Suppressor macrophage (primary cell): ENCODE data around the gene DOK3.
"Not testable (repeated sequence)": the region's sequence is repeated elsewhere in the genome, so short reads cannot be mapped to it uniquely, and the experiment has no call there.

ENCODE experiments used
- DNase-seq, 4 experiments: peaks; one replicate each; pipeline ENCODE4 v3.0.0-alpha.2; 2020 to 2022

Gene DOK3

DNA sequence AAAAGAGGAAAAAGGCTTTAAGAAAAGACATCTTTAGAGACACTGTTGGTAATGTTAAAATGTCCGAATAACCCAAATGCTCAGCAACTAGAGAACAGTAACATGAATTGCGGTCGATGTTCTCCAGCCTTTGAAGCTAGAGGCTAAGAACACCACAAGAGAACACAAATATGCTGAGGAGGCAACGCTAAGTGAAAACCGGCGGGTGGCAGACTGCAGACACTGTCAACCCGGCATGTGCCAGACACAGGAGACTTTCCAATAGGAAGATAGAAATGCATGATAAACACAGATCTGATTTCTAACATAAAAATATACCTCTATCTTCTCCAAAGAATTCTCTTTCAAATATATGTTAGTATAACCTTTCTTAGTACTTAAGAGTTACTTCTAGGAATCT is 25.5 kb upstream of the DOK3 start:
- no peak for DNase-seq

DNA sequence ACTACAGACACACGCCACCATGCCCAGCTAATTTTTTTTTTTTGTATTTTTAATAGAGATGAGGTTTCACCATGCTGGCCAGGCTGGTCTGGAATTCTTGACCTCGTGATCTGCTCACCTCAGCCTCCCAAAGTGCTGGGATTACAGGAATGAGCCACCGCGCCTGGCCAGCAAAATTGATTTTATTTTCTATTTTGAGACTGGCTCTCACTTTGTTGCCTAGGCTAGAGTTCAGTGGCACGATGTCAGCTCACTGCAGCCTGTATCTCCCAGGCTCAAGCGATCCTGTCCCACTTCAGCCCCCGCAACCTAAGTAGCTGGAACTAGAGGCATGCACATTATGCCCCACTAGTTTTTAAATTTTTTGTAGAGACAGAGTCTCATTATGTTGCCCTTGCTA is 24.8 kb upstream of the DOK3 start:
- not testable (repeated sequence) for DNase-seq

DNA sequence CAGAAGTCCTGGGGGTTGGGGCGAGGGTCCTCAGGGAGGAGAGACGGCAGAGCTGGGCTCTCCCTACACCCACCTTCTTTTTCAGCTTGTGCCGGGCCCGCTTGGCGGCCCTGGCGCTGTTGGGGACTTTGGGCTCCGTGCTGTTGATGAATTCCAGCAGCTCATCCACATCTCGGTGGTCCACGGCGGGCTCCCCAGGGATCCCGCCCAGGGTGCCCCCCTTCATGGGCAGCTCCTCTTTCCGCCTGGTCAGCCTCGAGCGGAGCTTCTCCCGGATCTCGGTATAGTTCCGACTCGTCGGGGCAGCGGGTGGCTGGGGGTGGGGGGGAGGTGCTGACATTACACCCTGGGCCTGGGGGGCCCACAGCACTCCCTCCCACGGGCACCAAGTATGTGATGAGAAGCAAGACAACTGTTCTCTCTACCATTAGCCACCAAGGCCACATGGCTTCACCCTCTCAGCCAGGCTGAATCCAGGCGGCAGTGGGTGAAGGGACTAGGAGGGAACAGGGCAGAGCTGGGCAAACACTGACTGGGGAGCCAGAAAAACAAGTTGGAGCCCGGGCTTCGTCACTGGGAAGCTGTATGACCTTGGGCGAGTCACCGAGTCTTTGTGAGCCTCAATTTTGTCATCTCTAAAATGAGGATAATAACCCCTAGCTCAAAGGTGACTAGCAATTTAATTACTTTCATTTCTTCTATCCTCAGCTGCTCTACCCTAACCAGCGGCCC is 21.7 kb upstream of the DOK3 start:
- no peak for DNase-seq

DNA sequence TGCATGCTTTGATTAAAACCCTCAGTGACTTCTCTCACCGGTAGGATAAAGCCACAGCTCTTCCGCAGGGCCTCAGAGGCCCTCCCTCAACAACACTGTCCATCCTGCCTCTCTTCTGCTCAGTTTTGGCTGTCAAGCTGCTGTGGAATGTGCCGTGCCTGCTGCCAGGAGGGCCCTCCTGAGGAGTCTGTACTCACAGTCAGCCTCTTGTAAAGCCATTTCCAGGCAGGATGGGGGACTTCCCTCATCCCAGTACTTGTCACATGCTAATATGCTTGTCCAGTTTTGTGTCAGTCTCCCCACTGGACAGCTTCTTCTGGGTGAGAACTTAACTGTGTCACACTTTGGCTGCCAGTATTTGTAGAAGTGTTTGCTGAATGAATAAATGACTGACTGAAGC is 21.0 kb upstream of the DOK3 start:
- DNase-seq, result no peak

DNA sequence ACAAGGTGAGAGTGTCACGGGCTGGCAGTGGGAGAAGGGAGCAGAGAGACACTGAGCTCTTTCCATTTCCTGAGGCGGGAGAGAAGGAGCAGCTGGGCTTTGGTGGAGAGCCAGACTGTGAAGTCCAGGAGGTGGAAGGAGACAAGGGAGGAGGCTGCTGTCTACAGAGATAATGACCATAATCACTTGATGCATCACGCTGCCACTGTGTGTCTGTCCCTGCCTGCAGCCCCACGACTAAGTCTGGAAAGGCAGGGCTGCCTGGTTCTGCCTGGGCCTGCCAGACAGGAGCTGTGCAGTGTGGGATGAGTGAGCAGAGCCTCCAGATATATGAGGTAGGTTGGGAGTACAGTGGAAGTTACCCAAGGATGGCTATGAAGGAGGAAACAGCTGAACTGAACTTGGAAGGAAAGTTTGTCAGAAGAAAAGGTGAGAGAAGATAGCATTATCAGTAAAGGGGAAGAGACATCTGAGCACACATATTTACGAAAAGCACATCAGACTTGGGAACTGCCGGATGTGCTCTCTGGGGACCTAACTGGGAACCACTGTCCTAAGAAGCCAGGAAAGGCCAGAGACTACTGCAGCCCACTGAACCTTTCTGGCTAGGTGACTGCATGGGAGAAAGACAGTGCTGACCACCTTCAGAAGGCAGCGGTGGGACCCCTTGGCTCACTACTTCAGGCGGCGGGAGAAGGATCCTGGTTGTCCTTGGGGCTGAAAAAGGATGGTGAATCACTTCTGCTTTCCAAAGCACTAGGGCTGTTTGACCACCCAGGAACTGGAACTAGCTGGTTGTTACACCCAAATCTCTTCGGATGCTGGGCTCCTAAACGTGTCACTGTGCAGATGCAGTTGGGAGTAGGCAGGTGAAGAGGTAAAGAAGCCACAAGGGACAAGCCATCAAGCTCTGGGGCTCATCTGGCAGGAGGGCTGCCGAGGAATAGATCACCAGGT is 19.9 kb upstream of the DOK3 start:
- no peak for DNase-seq

DNA sequence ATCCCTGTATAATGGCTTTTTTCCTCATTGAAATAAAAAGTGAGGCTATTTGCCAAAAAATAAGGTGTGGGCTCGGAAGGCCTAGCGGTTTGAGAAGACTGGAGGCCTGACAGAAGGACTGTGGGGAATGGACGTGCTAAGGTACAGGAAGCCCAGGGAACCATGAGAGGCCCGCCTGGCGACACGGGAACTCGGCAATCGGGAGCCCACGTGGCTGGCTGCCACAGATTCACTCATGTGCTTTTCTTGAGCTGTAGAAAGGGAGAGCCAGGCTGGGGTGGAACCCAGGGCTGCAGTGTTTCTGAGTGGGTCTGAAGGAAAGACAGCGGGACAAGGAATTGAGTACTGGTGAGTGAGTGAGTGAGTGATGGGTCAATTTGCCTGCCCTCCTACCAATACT is 19.0 kb upstream of the DOK3 start:
- DNase-seq, result no peak

DNA sequence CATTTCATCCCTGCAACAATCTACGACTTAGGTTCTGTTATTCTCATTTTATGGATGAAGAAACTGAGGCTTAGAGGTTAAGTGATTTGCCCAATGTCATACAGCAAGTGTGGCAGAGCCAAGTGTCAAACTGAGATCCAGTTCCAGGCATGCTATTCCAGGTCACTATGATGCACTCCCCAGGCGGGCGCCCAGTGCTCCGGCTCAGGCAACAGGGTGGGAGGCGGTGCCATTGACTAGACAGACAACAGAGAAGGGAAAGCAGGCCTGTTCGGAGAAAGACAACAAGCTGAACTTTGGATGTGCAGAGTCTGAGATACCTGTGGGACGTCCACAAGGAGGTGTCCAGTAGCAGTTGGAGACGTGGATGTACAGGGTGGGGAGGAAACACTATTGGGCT is 18.0 kb upstream of the DOK3 start:
- DNase-seq, result no peak

DNA sequence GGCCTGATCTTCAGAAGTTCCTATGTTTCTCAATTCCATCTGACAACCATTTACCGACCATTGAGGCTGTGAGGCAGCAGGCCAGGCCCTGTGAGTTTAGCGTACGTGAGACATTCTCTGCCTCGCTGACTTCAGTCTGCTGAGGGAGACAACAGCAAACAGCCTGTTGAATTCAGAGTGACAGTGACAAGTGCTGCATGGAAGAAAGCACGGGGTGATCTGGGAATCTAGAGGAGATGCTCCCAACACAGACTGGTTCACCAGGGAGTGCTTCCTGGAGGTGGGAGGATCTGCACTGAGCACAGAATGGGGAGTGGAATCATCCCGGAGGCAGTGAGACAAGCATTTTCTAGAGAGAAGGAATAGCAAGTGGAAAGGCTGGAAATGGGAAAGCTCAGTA is 17.2 kb upstream of the DOK3 start:
- DNase-seq, result no peak

- no peak for DNase-seq
Measured at GRCh38 chr5:177526191-177526590, 16.6 kb upstream of the DOK3 start.

DNA sequence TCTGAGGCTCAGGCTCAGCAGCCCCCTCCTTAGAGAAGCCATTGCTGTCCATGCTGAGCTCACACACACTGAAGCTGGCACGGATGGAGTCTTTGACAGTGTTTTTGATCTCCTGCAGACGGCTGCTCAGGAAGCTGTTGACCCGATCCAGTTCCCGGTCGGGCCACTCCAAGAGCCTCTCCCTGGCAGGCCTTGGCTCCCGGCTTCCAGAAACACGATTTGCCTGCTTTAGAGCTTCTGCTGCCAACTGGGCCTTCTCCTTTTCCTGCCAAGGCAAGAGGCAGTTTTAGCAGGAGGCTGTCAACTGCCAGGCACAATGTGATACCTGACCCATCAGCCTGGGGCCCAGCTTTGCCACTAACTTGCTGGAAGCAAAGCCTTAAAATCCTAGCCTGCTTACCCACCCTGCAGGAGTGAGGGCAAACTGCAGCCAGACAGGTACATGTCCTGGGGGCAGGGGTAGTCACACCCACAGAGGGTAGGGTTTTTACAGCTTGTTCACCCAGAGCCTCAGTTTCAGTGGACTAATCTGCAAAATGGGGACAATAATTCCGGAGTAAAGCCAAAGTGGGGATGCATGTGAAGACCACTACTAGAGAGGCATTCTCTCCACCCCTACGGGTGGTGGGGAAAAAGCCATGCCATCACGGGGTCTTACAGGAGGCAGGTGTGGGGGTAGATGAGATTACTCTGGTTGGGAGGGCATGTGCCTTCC is 15.5 kb upstream of the DOK3 start:
- no peak for DNase-seq

DNA sequence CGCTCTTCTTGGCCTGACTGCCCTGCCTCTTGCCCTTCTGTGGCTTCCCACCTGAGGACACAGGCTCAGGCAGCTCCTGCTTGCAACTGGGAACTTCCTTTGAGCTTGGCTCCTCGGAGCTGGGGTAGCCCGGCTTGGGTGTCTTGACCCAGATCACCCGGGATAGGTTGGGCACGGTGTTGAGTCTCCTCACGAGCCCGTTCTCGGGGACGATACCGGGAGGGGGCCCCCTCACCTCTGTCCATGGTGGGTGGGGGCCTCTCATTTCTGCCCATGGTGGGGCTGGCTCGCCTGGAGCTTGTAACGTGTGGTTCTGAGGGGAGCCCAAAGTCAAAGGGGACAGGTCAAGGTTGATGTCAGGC is 14.9 kb upstream of the DOK3 start:
- DNase-seq, result no peak

GRCh38 chr5:177523711-177524538 is 14.3 kb upstream of the DOK3 start:
- no peak for DNase-seq

GRCh38 chr5:177520916-177521513 is 11.4 kb upstream of the DOK3 start:
- no peak for DNase-seq

DNA sequence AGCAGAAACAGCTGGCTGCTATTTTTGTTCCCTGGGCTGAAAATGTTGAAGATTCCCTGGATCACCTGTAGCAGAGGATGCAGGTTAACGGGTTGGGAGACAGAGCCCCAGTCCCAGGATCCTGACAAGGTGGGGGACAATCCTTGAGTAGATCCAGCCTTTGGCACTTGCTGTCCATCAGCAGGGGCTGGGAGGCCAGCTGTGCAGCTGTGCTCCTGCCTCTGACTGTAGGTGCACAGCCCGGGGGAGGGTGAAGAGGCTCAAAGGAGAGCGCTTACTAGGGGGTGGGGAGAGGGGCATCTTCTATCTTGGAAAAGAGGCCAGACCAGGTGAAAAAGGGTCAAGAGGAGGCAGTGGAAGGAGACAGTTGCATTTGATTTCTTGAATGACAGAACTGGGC is 10.6 kb upstream of the DOK3 start:
- DNase-seq, result no peak

GRCh38 chr5:177519463-177520235 is 10.0 kb upstream of the DOK3 start:
- no peak for DNase-seq

DNA sequence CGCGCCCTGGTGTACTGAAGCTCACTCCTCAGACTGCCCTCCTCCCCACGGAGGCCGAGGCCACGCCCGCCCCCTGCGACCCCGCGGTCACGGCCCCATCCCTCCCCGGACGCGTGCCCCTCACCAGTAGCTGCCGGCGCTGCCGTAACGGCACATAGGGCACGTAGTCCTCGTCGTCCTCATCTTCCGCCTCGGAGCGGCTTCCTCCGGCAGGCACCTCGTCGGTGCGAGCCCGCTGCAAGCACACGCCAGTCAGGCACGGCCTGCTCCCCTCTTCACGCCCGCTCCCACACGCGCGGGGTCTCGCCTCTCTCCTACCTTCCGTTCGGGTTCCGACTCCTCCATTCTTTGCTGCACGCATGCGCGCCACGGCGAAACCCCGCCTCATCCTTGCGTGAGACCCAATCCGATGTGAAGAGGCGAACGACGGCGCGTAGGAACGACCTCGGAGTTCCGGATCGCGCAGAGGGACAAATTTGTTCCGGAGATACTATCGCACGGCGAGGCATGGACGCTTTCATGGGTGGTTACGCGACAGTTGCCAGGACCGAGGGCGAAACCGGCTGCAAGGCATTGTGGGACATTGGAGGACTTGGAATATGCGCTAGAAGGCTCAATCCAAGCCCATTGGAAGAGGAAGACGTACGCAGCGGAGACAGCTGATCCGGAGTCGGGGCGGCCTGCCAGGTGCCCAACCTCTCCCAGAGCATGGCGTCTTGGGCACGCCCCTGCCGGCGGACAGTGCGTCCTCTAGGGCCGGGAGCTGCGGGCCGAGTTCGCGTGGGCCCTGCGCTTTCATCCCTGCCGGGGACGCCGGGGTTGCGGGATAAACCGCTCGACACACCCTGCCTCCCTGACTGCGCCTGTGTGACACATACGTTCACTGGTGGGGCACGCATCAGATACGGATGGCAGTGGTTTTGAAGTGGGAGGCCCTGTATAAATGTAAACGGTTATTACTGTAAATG is 7.3 kb upstream of the DOK3 start, which contains the start of gene DDX41:
DDX41 (minus strand) TSS at position 361 of the 968 bp plus-strand sequence; CDS start at position 345, 16 bp downstream.
- peak; percentile 98 to 99 (median 98) for DNase-seq

- no peak for DNase-seq
Measured at GRCh38 chr5:177515580-177515979, 6.0 kb upstream of the DOK3 start.

GRCh38 chr5:177514541-177514940 is 4.9 kb upstream of the DOK3 start:
- no peak for DNase-seq

DNA sequence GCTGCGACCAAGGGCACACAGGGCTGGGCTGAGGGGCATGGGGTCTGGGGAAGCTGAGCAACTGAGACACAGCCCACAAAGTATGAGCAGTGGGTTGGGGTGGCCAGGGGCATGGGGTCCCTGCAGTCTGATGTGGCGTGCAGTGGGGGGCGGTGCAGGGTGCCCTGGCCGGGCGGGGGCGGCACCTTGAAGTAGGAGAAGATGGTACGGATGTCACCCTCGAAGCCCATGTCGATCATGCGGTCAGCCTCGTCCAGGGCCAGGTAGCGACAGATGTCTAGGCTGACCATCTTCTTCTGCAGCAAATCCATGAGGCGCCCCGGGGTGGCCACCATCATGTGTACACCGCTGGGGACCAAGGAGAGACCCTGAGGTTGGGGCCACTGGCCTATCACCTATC is 3.9 kb upstream of the DOK3 start:
- DNase-seq, result no peak
